GM18867 (cell line): Measurements from ENCODE around the gene IGIP.
A peak's percentile ranks its signal among the peaks of the same experiment; 100 is the strongest.
"Not testable (repeated sequence)": the region's sequence is repeated elsewhere in the genome, so short reads cannot be mapped to it uniquely, and the experiment has no call there.

ENCODE experiments used
- ATAC-seq: cut with Tn5 transposase; IDR thresholded peaks from one replicate; pipeline ENCODE4 v1.9.1; 2021; ENCODE audit warnings: mild to moderate bottlenecking, moderate library complexity; ENCODE audit not compliant: unreplicated experiment

The IGIP gene

DNA sequence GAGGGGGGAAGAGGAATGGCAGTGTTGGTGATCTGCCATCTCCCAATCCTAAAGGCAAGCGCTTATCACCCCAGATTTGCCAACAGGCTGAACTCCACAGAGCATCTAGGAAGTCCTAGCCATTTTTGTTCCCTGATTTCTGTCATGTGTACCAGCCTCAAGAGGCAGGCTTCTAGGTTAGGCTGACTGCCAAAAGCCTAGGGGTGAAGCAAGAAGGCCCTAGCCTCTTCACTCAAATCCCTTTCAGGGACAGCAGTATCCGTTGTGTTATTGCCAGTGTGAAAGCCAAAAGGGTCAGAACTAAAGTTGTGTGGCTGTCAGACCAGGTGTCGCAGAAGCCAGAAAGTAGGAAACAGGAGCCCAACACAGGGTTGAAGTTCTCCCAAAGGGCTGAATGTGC, 14.7 kb downstream of the IGIP start:
- no peak for ATAC-seq

GRCh38 chr5:140141241-140141640, 15.5 kb downstream of the IGIP start:
- no peak for ATAC-seq

GRCh38 chr5:140142246-140142645, 16.5 kb downstream of the IGIP start:
- no peak for ATAC-seq

DNA sequence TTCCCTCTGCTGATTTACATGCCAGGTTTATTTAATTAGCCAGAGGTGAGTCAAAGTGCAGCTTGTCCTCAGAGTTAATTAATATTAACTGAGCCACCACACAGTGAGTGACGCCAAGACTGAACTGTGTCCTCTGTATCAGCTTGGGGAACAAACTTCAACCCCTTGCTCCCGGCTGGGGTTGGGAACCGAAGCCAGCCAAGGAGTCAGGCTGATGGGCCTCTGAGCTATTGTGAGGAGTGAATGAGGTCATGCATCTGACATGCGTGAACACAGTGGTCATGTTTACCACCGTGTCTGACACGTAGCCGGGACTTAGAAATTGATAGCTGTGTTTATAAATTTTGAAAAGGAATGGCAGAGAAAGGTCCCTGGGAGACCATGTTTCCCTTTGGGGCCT, 17.1 kb downstream of the IGIP start:
- ATAC-seq: no peak

GRCh38 chr5:140143521-140144258, 18.0 kb downstream of the IGIP start:
- no peak for ATAC-seq

DNA sequence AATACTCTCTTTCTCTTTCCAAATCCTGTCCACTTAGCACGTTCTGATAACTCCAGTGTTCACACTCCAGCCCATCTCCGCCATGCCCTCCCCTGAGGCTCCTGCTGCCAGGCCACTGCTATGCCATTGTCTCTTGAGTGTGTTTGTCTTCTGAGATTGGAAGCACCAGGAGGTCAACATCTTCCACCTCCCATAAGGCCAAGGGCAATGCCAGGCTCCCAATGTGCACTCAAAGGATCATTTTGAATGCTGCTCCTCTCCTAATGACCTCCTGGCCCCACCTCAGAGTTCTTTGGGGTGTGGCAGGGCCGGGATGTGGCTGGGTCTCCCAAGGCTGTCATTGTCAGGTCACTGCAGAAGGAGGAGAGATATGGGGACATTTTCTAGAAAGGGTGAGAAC, 19.5 kb downstream of the IGIP start:
- no peak for ATAC-seq

DNA sequence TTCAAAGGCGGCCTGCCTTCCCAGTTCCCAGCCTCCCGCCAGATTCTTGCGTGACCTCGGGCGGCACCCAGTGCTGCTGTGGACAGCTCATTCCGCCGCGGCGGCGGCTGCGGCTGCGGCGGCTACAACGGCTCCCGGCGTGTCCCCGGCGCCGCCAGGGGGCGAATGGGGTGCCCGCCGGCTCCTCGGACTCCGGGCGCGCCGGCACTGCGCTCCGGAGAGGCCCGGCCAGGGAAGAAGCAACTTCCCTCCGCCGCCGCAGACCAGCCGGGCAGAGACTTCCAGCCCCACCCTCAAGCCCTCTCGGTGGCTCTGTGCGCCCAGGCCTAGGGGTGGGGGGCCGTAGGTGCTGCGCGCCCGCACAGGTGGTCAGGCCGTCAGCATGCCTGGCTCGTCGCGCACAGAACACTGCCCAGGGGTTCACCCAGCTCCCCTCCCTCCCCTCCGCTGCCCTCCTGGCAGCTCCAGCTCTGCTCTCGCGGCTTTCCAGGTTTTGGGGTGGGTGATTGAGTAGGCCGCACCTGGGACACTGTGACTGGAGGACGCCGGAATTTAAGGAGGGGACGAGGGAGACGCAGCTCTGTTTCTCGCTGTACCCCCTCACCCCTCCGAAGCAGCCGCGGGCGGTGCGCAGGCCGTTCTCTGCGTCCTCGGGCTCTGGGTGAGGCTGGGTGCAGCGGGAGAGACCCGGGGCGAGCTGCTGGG, 20.2 kb downstream of the IGIP start:
- ATAC-seq: peak; percentile 54

GRCh38 chr5:140146523-140146842, 20.7 kb downstream of the IGIP start:
- no peak for ATAC-seq

GRCh38 chr5:140147460-140147859, 21.7 kb downstream of the IGIP start:
- no peak for ATAC-seq

DNA sequence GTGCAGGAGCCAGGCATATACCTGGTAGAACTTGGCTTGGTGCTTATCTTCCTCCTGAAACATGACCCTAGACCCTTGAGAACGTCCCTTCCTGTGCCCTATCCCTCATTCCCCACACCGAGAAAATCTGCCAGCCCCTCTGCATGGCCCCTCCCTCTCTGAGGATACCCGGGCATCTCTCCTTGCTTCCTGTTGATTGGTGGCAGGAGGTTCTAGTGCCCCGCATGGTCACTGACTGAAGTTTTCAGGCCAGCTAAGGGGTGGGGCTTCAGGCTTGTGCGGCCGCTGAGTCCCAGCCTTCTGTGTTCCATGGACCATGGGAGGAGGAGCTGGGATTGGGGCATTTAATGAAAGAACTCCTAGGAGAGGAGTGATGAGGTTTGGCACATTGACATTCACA, 22.8 kb downstream of the IGIP start:
- ATAC-seq: no peak

- ATAC-seq: no peak
Observed at GRCh38 chr5:140150201-140150600, 24.5 kb downstream of the IGIP start.

DNA sequence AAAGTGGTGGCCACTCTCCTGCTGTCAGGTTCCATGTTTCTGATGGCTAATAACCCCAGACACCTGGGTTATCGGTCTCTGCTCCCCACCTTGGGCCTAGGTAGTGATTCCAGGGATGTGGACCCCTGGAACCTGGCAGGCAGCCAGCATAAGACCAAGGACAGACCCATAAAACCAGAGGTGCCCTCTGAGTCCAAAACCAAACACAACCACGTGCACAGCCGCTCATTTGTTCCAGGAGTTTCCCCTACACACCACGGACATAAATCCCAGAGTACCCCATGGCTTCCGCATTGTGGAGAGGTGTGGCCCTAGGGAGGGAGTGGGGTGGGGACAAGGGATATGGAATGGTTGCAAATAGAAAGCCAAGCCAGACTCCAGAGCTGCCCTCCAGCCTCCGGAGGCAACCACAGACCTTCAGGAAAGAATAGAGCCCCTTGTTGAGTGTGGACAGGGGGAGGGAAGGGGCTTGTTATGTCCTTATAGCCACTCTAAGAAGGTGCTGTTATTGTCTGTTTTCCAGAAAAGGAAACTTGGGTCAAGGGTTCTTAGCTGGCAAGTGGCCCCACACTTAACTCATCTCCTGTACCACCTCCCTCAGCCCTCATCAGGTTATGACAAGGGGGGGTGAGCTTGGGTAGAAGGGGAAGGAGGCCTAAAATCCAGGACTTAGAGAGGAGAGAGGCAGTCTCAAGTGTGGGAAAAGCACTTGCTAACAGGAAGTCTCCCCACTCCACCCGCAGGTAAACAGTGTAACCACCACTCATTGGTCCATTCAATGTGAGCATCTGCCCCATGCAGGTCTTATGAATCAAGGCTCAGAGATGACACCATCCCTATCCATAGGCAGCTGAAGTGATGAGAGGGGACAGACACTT, 25.6 kb downstream of the IGIP start:
- no peak for ATAC-seq

- ATAC-seq: no peak
Observed at GRCh38 chr5:140152022-140152999, 26.6 kb downstream of the IGIP start.

GRCh38 chr5:140153255-140153654, 27.5 kb downstream of the IGIP start:
- no peak for ATAC-seq

DNA sequence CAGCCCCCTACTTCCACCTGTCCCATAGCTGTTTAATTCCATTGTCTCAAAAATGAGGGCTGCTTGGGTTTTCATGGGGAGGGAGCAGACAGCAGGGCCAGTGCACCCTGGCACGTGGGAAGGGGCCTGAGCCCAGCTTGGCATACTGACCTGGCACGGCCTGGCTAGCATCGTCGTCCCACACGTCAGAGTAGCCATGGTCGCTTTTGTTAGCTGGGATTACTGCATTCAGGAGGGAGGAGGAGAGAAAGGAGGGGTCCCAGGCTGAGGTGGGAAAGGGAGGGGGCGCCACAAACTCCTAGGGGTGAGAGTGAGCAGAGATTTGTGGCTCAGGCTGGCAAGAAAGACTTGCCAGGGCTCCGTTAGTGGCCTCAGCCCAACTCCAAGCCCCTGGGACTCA, 28.2 kb downstream of the IGIP start:
- no peak for ATAC-seq

DNA sequence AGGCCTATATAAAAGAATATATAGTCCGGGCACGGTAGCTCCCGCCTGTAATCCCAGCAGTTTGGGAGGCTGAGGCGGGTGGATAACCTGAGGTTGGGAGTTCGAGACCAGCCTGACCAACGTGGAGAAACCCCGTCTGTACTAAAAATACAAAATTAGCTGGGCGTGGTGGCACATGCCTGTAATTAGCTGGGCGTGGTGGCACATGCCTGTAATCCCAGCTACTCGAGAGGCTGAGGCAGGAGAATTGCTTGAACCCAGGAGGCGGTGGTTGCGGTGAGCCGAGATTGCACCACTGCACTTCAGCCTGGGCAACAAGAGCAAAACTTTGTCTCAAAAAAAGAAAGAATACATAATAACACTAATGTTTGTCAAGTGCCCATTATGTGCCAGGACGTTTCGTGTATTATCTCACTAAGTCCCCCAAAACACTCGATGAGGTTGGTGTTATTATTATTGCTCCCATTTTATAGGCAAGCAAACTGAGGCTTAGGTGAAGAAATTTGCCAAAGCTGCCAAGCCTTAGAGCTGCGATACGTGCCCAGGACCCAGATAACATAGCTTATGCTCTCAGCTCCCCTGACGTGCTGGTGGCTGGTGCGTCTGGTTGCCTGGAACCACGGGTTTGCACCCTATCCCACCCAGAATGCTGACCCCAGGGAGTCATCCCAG, 29.1 kb downstream of the IGIP start:
- ATAC-seq: not testable (repeated sequence)

DNA sequence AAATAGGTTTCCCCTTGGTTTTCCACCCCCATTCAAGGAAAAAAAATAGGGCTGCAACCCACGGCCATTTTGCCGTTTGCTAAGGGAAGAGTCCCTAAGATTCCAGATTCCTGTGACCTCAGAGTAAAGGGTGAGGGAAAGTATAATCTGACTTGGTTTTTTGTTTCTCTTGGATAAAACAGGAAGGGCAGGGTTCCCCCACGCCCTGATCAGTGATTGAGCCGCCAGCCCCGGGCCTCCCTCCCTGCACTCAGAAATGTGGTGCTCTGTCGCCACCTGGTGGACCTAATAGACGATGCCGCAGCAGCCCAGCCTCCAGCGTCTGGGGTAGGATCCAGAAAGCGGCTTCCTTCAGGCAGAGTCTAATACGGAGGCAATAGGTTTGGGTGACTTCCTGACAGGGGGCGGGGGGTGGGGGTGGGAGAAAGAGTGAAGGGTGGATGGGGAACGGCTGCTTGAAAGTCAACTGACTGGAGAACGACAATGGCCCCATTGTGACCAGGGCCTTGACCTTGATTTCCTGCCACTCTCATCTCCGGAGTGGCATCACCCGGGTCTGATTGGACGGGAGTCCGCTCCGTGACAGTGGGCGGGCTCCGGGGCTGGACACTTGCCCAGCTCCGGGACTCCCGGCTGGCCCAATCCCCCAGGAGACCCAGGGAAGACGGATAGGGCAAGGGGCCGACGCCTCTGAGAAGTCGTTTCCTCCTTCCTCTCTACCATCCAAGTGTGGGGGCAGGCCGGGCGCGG, 31.5 kb downstream of the IGIP start:
- ATAC-seq: peak; percentile 94

GRCh38 chr5:140159014-140159927, 33.5 kb downstream of the IGIP start:
- no peak for ATAC-seq
